Measurements from ENCODE around the gene MRPS15. TPM values are rescaled to one million over a fixed set of nuclear protein-coding genes. Genes with fewer than 3 reads are reported as not detected.

MRPS15 gene
- total RNA-seq, 1 experiment from 2014 or later, result 101 TPM

DNA sequence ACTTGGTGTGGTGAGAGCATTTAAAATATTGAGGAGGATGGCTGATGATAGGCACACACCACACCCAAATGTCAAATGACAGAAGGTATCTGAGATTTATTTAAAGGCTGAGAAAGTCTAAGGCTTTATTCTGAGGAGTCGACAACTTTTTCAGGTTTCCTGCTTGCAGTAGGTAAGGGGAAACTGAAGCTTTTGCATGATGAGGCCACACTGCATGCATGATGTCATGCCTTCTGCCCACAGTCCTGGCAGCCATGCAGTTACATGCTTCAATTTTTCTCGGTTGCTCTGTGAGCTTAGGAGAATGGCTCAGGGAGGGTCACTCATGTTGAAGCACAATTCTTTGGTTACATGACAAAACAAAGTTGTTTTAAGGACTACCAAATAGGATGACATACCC is 20.9 kb downstream of the MRPS15 start:
- no peaks in the 10 kb centered on the region for H3K9me3 Mint-ChIP-seq (ENCODE audit: unreplicated experiment)
- H3K27ac Mint-ChIP-seq (ENCODE audit: low read depth, unreplicated experiment), result no peak overlapping the region
- no peak for DNase-seq (ENCODE audit: unreplicated experiment)
- intact Hi-C loops (cut with micrococcal nuclease), result no loop called here
- BruUV-seq (replicated peaks), result no TSS peak
- peaks cover 3% of the 10 kb centered on the region for H3K4me1 Mint-ChIP-seq (ENCODE audit: insufficient read depth, unreplicated experiment)
- H3K27me3 Mint-ChIP-seq (ENCODE audit: insufficient read depth, unreplicated experiment), result no peaks in the 10 kb centered on the region
- TF ChIP-seq, protein P1, sequence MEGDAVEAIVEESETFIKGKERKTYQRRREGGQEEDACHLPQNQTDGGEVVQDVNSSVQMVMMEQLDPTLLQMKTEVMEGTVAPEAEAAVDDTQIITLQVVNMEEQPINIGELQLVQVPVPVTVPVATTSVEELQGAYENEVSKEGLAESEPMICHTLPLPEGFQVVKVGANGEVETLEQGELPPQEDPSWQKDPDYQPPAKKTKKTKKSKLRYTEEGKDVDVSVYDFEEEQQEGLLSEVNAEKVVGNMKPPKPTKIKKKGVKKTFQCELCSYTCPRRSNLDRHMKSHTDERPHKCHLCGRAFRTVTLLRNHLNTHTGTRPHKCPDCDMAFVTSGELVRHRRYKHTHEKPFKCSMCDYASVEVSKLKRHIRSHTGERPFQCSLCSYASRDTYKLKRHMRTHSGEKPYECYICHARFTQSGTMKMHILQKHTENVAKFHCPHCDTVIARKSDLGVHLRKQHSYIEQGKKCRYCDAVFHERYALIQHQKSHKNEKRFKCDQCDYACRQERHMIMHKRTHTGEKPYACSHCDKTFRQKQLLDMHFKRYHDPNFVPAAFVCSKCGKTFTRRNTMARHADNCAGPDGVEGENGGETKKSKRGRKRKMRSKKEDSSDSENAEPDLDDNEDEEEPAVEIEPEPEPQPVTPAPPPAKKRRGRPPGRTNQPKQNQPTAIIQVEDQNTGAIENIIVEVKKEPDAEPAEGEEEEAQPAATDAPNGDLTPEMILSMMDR (IDR thresholded peaks at IDR 0.05; ENCODE audit: unreplicated experiment), result no peak
- peaks cover 4% of the 10 kb centered on the region for H3K36me3 Mint-ChIP-seq (ENCODE audit: insufficient read depth, unreplicated experiment)
- ChIA-PET CTCF (interaction anchor here (0.6 kb wide), 1 partner anchor 102 kb away, joined by 4 read pairs; no protein-coding TSS in a partner anchor), POLR2A (interaction anchor here (1.0 kb wide), 1 partner anchor 58 kb away, joined by 3 read pairs; no protein-coding TSS in a partner anchor)
- H3K4me3 Mint-ChIP-seq (ENCODE audit: unreplicated experiment), result no peak overlapping the region

DNA sequence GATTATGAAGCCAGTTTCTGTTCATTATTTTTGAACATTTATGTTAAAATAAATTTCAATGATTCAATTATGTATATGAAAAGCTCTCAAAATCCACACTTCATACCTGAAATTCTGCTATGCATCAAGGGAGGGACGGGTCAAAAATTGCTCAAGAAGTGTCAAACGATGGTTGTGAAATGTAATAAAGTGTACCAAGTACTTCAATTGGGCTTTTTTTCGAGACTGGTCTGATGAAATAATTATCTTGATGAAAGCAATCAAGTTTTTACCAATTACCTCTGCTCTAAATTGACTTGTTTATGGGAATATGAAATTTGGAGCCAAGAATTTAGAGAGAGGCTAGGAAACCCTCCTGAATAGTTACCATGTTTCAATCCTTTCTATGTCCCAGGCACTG is 21.8 kb downstream of the MRPS15 start:
- Mint-ChIP-seq H3K9me3 (ENCODE audit: unreplicated experiment) (no peaks in the 10 kb centered on the region), H3K27ac (ENCODE audit: low read depth, unreplicated experiment) (no peak overlapping the region), H3K4me1 (ENCODE audit: insufficient read depth, unreplicated experiment) (no peaks in the 10 kb centered on the region), H3K27me3 (ENCODE audit: insufficient read depth, unreplicated experiment) (no peaks in the 10 kb centered on the region), H3K4me3 (ENCODE audit: unreplicated experiment) (no peak overlapping the region), H3K36me3 (ENCODE audit: insufficient read depth, unreplicated experiment) (peaks cover 9% of the 10 kb centered on the region)
- no TSS peak for BruUV-seq (replicated peaks)
- ChIA-PET CTCF (no interaction called here), POLR2A (interaction anchor here (0.7 to 1.3 kb wide), 3 partner anchors 11 to 1214 kb away, joined by 3 to 4 read pairs (median 3); no protein-coding TSS in a partner anchor)
- no peak for DNase-seq (ENCODE audit: unreplicated experiment)
- TF ChIP-seq, protein P1 (IDR thresholded peaks at IDR 0.05; ENCODE audit: unreplicated experiment), result no peak
- intact Hi-C loops (cut with micrococcal nuclease), result no loop called here

DNA sequence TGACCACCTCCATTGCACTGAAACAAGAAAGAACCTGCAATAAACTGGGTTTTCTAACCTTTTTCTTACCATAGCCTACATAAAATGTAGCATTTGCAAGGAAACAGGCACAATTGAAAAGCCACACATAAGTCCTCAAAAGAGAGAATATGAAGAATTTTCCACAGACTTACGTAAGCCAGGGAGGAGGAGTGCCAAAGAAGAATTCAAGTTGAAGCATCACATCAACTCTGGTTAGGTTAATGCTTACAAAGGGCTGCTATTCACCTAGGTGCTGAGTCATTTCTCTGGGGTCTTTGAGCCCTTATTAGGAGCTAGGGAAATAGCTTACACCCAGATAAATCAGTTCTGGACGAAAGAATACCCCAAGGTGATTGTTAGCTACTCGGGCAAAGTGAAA is 23.5 kb downstream of the MRPS15 start:
- no peaks in the 10 kb centered on the region for H3K27me3 Mint-ChIP-seq (ENCODE audit: insufficient read depth, unreplicated experiment)

GRCh38 chr1:36440044-36440443 is 24.1 kb downstream of the MRPS15 start:
- TF ChIP-seq, protein P1 (IDR thresholded peaks at IDR 0.05; ENCODE audit: unreplicated experiment), result no peak
- Mint-ChIP-seq H3K4me1 (ENCODE audit: insufficient read depth, unreplicated experiment) (no peaks in the 10 kb centered on the region), H3K27me3 (ENCODE audit: insufficient read depth, unreplicated experiment) (no peaks in the 10 kb centered on the region), H3K36me3 (ENCODE audit: insufficient read depth, unreplicated experiment) (peaks cover 25% of the 10 kb centered on the region), H3K4me3 (ENCODE audit: unreplicated experiment) (no peak overlapping the region), H3K9me3 (ENCODE audit: unreplicated experiment) (no peaks in the 10 kb centered on the region), H3K27ac (ENCODE audit: low read depth, unreplicated experiment) (no peak overlapping the region)
- DNase-seq (ENCODE audit: unreplicated experiment), result no peak
- ChIA-PET POLR2A (no interaction called here), CTCF (no interaction called here)
- no TSS peak for BruUV-seq (replicated peaks)
- intact Hi-C loops (cut with micrococcal nuclease), result no loop called here

More for the DNA sequence above, 23.5 kb downstream of the MRPS15 start:
- no peaks in the 10 kb centered on the region for H3K9me3 Mint-ChIP-seq (ENCODE audit: unreplicated experiment)
- H3K4me3 Mint-ChIP-seq (ENCODE audit: unreplicated experiment), result no peak overlapping the region
- intact Hi-C loops (cut with micrococcal nuclease), result no loop called here
- POLR2A ChIA-PET, result no interaction called here
- TF ChIP-seq, protein P1 (IDR thresholded peaks at IDR 0.05; ENCODE audit: unreplicated experiment), result no peak
- CTCF ChIA-PET, result interaction anchor here (1.0 kb wide), 2 partner anchors 8 to 98 kb away, joined by 3 read pairs; no protein-coding TSS in a partner anchor
- H3K4me1 Mint-ChIP-seq (ENCODE audit: insufficient read depth, unreplicated experiment), result no peaks in the 10 kb centered on the region
- no TSS peak for BruUV-seq (replicated peaks)
- DNase-seq (ENCODE audit: unreplicated experiment), result no peak
- peaks cover 25% of the 10 kb centered on the region for H3K36me3 Mint-ChIP-seq (ENCODE audit: insufficient read depth, unreplicated experiment)
- H3K27ac Mint-ChIP-seq (ENCODE audit: low read depth, unreplicated experiment), result no peak overlapping the region

Measured in MCF 10A (cell line).